GM21786 (cell line): ENCODE results near the gene FHAD1.
"Not testable (repeated sequence)": the region's sequence is repeated elsewhere in the genome, so short reads cannot be mapped to it uniquely, and the experiment has no call there.

ENCODE experiments used
- ATAC-seq: cut with Tn5 transposase; IDR thresholded peaks from one replicate; pipeline ENCODE4 v1.9.1; 2021; ENCODE audit not compliant: unreplicated experiment

The FHAD1 gene

GRCh38 chr1:15430787-15431570 is 184.0 kb downstream of the FHAD1 start:
- no peak for ATAC-seq

- ATAC-seq: no peak
These were observed 184.5 kb downstream of the FHAD1 start for GRCh38 chr1:15431571-15431948.

- no peak for ATAC-seq
These were observed 185.3 kb downstream of the FHAD1 start for GRCh38 chr1:15432324-15432723.

- ATAC-seq: no peak
These were observed 186.4 kb downstream of the FHAD1 start for GRCh38 chr1:15433471-15433870.

GRCh38 chr1:15434739-15435138 is 187.7 kb downstream of the FHAD1 start:
- ATAC-seq: not testable (repeated sequence)

GRCh38 chr1:15435239-15436077 is 188.4 kb downstream of the FHAD1 start:
- no peak for ATAC-seq

- ATAC-seq: no peak
These were observed 189.9 kb downstream of the FHAD1 start for GRCh38 chr1:15436881-15437442.

- ATAC-seq: no peak
These were observed 192.3 kb downstream of the FHAD1 start for GRCh38 chr1:15439325-15439724.

GRCh38 chr1:15440357-15440756 is 193.3 kb downstream of the FHAD1 start:
- ATAC-seq: no peak

- ATAC-seq: no peak
These were observed 194.2 kb downstream of the FHAD1 start for GRCh38 chr1:15441247-15441646.

- no peak for ATAC-seq
These were observed 195.1 kb downstream of the FHAD1 start for GRCh38 chr1:15442119-15442518.

GRCh38 chr1:15442759-15443158 is 195.7 kb downstream of the FHAD1 start:
- ATAC-seq: no peak

GRCh38 chr1:15443281-15443680 is 196.3 kb downstream of the FHAD1 start:
- no peak for ATAC-seq

- ATAC-seq: no peak
These were observed 197.7 kb downstream of the FHAD1 start for GRCh38 chr1:15444468-15445389.

GRCh38 chr1:15445390-15446122 is 198.5 kb downstream of the FHAD1 start:
- no peak for ATAC-seq

- no peak for ATAC-seq
These were observed 199.2 kb downstream of the FHAD1 start for GRCh38 chr1:15446212-15446611.
